Heart left ventricle (tissue), 13 donors: ENCODE results near the gene ERICH6B.

Experiments used
- POLR2A ChIP-seq, 2 donors: fragments of 450-650 bp; IDR thresholded peaks; one replicate each; pipeline ENCODE4 v1.6.1; 2017; ENCODE audit warnings: antibody characterized with exemption in 2 of 2, mild to moderate bottlenecking in 2 of 2, moderate library complexity in 2 of 2
- TF ChIP-seq, protein P1 (sequence below), 12 donors: fragments of 200-600 bp; sonication (generic) in 4 of 12; IDR thresholded peaks; one replicate each; pipeline versions ENCODE4 v1.5.0 to v1.8.0; 2018 to 2022; ENCODE audit warnings: antibody characterized with exemption in 12 of 12, mild to moderate bottlenecking in 5 of 12
- donor health status: ischemic (EF 13 %, LVEDD 7.1; RV severe dilation, severe dysfunction).
- donor health status: DM: no; HTN: yes; CAD: no.
- donor health status: DM: no; HTN: no; CAD: no.
- donor health status: ischemic (EF 25% LVEDD 6.9; RV normal size, moderate dysfunction).
- donor health status: ischemic (EF 25% LVEDD 5.7; RV mildly dilated, moderate dysfunction).
- donor health status: ischemic (EF 35%, LVEDD 5.7; RV mildly dilated, moderate dysfunction).
- donor health status: nonischemic (EF 11% LVEDD 7.7; RV severe dilation, severe dysfunction).
- donor health status: DM: yes; HTN: yes; CAD: no.
- donor health status: PGD.
- donor health status: ischemic (EF 29% LVEDD 5.4; RV normal size, mild dysfunction).
- donor health status: nonischemic (EF 23%, LVEDD 6.1; RV moderate dilation, normal function).

DNA sequence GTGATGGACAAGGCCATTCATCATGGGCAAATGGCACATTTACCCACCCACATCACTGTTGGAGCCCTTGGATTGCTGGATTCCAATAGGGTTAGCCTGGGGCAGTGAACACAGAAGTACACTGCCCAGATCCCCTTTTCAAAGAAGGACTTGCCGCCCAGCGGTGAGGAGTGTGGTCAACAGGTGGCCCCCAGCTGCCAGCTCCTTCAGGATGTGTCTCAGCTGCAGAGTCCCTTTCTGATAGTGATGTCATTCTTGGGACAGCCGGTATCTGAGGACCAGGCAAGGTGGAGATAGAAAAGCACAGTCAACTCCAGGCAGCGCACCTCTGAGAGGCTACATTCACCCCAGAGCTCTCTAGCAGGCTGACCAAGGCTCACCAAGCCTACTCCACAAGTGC, 16.9 kb downstream of the ERICH6B start:
- TF ChIP-seq, protein P1, sequence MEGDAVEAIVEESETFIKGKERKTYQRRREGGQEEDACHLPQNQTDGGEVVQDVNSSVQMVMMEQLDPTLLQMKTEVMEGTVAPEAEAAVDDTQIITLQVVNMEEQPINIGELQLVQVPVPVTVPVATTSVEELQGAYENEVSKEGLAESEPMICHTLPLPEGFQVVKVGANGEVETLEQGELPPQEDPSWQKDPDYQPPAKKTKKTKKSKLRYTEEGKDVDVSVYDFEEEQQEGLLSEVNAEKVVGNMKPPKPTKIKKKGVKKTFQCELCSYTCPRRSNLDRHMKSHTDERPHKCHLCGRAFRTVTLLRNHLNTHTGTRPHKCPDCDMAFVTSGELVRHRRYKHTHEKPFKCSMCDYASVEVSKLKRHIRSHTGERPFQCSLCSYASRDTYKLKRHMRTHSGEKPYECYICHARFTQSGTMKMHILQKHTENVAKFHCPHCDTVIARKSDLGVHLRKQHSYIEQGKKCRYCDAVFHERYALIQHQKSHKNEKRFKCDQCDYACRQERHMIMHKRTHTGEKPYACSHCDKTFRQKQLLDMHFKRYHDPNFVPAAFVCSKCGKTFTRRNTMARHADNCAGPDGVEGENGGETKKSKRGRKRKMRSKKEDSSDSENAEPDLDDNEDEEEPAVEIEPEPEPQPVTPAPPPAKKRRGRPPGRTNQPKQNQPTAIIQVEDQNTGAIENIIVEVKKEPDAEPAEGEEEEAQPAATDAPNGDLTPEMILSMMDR (IDR thresholded peaks at IDR 0.05): no peak
- no peak for TF ChIP-seq POLR2A (IDR thresholded peaks at IDR 0.05)
